GM12873 (cell line): Measurements from ENCODE around the gene OTUD6A.

Source experiments
- TF ChIP-seq, protein P1 (sequence below): IDR thresholded peaks from 2 replicates; pipeline ENCODE4 v1.5.1; 2012; ENCODE audit warnings: low read depth, mild to moderate bottlenecking, moderate library complexity, low read length, control low read depth; ENCODE audit not compliant: insufficient read depth; ENCODE audit errors: missing control alignments

OTUD6A gene

DNA sequence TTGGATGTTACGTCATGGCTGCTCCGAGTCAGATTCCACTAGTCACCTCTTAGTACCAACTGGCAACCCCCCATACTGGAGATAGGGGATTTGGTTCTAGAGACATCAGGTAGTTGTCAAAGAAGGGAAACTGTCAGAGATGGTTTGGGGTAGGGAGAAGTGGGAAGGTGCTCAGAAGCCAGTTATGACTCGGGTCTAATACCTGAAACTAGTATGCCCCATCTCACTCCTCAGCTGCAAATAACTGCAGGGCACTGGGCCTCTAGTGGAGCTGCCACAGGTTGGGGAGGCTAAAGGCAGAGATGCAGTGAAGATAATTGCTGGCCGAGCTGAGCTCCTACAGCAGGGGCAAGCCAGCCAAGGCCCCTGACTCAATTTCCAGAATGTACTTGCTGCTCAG is 30.0 kb downstream of the OTUD6A start:
- TF ChIP-seq, protein P1, sequence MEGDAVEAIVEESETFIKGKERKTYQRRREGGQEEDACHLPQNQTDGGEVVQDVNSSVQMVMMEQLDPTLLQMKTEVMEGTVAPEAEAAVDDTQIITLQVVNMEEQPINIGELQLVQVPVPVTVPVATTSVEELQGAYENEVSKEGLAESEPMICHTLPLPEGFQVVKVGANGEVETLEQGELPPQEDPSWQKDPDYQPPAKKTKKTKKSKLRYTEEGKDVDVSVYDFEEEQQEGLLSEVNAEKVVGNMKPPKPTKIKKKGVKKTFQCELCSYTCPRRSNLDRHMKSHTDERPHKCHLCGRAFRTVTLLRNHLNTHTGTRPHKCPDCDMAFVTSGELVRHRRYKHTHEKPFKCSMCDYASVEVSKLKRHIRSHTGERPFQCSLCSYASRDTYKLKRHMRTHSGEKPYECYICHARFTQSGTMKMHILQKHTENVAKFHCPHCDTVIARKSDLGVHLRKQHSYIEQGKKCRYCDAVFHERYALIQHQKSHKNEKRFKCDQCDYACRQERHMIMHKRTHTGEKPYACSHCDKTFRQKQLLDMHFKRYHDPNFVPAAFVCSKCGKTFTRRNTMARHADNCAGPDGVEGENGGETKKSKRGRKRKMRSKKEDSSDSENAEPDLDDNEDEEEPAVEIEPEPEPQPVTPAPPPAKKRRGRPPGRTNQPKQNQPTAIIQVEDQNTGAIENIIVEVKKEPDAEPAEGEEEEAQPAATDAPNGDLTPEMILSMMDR = no peak

DNA sequence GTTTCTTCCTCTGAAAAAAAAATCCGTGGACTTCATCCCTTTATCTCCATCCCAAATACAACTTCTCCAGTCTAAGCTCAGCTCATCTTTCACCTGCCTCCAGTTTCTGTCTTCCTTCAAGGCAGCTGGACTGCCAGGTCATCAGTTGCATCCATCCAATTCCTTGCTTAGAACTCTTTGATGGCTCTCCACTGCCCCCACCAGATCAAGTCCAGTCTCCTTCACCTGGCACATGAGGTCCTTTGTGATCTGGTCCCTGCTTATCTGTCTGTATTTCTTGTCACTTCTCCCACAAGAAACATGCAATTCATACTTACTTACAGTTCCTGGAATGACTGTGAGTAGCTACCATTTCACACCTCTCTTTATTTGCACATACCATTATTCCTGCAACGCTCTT is 33.8 kb downstream of the OTUD6A start:
- TF ChIP-seq, protein P1 = peak; percentile 24

DNA sequence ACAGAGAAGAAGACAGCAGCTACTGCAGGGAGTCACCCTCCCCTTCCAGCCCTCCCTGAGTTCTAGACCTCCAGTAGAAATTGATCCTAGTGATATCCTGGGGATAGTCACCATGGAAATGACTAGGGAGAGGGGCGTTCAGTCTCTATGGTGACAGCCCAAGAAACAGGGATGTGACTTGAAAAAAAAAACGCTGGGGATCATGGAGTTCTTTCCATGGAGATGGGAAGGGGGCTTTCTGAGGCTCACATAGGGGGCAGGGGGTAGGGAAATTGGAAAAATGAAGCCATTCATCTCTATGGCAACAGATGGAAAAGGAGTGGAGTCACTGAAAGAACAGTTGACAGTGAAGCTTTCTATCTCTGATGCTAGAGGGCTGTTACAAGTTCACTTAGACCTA is 43.0 kb downstream of the OTUD6A start:
- TF ChIP-seq, protein P1 = no peak
